SW480 (cell line): ENCODE measurements around the gene MYO15A.

Experiments used
- DNase-seq: peaks from one replicate; pipeline ENCODE4 v3.0.0-alpha.2; 2016; ENCODE audit warnings: low spot score

The MYO15A gene

GRCh38 chr17:18102640-18103039 is 5.9 kb upstream of the MYO15A start:
- no peak for DNase-seq

- DNase-seq, result no peak
Measured at GRCh38 chr17:18105027-18105426, 3.5 kb upstream of the MYO15A start.

GRCh38 chr17:18105595-18105994 is 3.0 kb upstream of the MYO15A start:
- no peak for DNase-seq

- no peak for DNase-seq
Measured at GRCh38 chr17:18106211-18106610, 2.3 kb upstream of the MYO15A start.

- DNase-seq, result no peak
Measured at GRCh38 chr17:18107061-18107790, 1.3 kb upstream of the MYO15A start.

GRCh38 chr17:18107971-18108370 is 585 bp upstream of the MYO15A start:
- DNase-seq, result no peak

- no peak for DNase-seq
Measured at GRCh38 chr17:18109935-18110485, 1.5 kb downstream of the MYO15A start.

GRCh38 chr17:18110636-18111145 is 2.1 kb downstream of the MYO15A start:
- no peak for DNase-seq

GRCh38 chr17:18111330-18111971 is 2.9 kb downstream of the MYO15A start:
- no peak for DNase-seq

- no peak for DNase-seq
Measured at GRCh38 chr17:18115517-18115916, 7.0 kb downstream of the MYO15A start.

- no peak for DNase-seq
Measured at GRCh38 chr17:18116078-18116477, 7.5 kb downstream of the MYO15A start.

GRCh38 chr17:18117533-18117932 is 9.0 kb downstream of the MYO15A start:
- DNase-seq, result no peak

- DNase-seq, result peak; percentile 33
Measured at GRCh38 chr17:18117982-18118975, 9.7 kb downstream of the MYO15A start.

- no peak for DNase-seq
Measured at GRCh38 chr17:18119166-18119745, 10.7 kb downstream of the MYO15A start.

- no peak for DNase-seq
Measured at GRCh38 chr17:18119938-18120337, 11.4 kb downstream of the MYO15A start.

- no peak for DNase-seq
Measured at GRCh38 chr17:18120461-18121017, 12.0 kb downstream of the MYO15A start.

- DNase-seq, result no peak
Measured at GRCh38 chr17:18121144-18121910, 12.8 kb downstream of the MYO15A start.

- DNase-seq, result no peak
Measured at GRCh38 chr17:18122990-18123753, 14.6 kb downstream of the MYO15A start.

GRCh38 chr17:18124345-18125126 is 16.0 kb downstream of the MYO15A start:
- no peak for DNase-seq
